Breast epithelium (tissue), 3 donors: ENCODE results near the gene SLC35G3.

Source experiments
- CTCF ChIP-seq, 3 donors: fragments of 450-650 bp; IDR thresholded peaks; one replicate each; pipeline ENCODE4 v1.5.1; 2016 to 2017; ENCODE audit warnings: antibody characterized with exemption in 3 of 3, mild to moderate bottlenecking in 3 of 3, moderate library complexity in 3 of 3
- POLR2A ChIP-seq: fragments of 450-650 bp; IDR thresholded peaks from one replicate; pipeline ENCODE4 v1.6.1; 2016; ENCODE audit warnings: antibody characterized with exemption, mild to moderate bottlenecking, moderate library complexity
- POLR2AphosphoS5 ChIP-seq, 3 donors: sonication (generic); formaldehyde crosslinking; IDR thresholded peaks; one replicate each; pipeline ENCODE4 v1.6.1; 2017; ENCODE audit warnings: antibody characterized with exemption in 3 of 3

- TF ChIP-seq CTCF (IDR thresholded peaks at IDR 0.05) (no peak), POLR2AphosphoS5 (IDR thresholded peaks at IDR 0.05) (no peak), POLR2A (no peak)
Observed at GRCh38 chr17:35162755-35163154, 31.4 kb downstream of the SLC35G3 start.
